DOHH2 (cell line): Measurements from ENCODE around the gene LINC00305.

Experiments
- EZH2phosphoT487 ChIP-seq: fragments of 200-600 bp; sonication (generic); IDR thresholded peaks from 2 replicates; pipeline ENCODE4 v1.6.1; 2017; ENCODE audit warnings: borderline replicate concordance, mild to moderate bottlenecking, antibody characterized with exemption, low read length, moderate library complexity, mixed read lengths
- TF ChIP-seq, protein P1 (sequence below): fragments of 200-600 bp; sonication (generic); IDR thresholded peaks from one replicate; pipeline ENCODE4 v1.5.1; 2014; ENCODE audit warnings: antibody characterized with exemption, mild to moderate bottlenecking, low read depth, low read length; ENCODE audit not compliant: poor library complexity, severe bottlenecking

DNA sequence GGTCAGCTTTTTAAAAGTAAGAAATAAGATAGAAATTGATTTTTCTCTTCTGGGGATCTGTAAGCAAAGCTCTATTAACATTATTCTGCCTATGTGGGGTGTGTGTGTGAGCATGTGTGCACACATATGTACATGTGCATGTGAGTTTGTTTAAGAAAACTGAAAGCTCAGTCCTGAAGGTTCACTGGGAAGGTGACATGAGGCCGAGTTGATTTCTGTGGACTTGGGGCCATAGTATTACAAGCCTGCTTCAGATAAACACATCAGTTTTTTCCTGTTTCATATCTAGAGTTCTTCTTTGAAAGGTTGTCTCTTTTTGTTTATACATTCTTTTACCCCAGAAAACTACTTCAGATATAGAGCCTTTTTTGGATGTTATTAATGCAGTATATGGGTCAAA, 95.6 kb downstream of the LINC00305 start:
- TF ChIP-seq, protein P1, sequence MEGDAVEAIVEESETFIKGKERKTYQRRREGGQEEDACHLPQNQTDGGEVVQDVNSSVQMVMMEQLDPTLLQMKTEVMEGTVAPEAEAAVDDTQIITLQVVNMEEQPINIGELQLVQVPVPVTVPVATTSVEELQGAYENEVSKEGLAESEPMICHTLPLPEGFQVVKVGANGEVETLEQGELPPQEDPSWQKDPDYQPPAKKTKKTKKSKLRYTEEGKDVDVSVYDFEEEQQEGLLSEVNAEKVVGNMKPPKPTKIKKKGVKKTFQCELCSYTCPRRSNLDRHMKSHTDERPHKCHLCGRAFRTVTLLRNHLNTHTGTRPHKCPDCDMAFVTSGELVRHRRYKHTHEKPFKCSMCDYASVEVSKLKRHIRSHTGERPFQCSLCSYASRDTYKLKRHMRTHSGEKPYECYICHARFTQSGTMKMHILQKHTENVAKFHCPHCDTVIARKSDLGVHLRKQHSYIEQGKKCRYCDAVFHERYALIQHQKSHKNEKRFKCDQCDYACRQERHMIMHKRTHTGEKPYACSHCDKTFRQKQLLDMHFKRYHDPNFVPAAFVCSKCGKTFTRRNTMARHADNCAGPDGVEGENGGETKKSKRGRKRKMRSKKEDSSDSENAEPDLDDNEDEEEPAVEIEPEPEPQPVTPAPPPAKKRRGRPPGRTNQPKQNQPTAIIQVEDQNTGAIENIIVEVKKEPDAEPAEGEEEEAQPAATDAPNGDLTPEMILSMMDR: no peak
- TF ChIP-seq EZH2phosphoT487: no peak
